ENCODE measurements around the gene CCNG2.
A peak's percentile ranks its signal among the peaks of the same experiment; 100 is the strongest.

CCNG2 gene

GRCh38 chr4:77156912-77157858 is at the start of gene CCNG2:
Gene CCNG2, plus strand, starts transcription at chr4:77157207. Its CDS starts 1,326 bp downstream, at chr4:77158533.
- TF ChIP-seq Cebpa-rat (IDR thresholded peaks at IDR 0.05), result no peak
- H4K20me1 ChIP-seq, result peaks cover 13 to 42% (median 31%) of the 10 kb centered on the region in 11 experiments; a peak in 21 of 22 replicates

DNA sequence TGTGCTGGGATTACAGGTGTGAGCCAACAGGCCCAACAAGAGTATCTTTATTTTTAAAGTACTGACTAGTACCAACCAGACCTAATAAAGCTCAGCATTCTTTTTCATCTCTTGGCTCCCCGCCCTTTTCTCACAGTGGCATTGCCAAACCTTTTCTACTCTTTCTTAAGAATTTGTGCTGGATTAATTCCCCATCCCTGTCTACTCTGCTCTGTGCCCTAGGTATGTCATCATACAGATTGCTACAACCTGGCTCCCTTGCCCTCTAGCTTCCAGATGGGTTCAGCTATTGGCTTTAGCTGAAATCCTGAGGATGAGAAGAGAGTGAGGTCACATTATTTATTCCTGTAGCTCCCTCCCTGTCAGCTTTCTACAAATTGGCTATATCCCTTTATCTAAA is 46.3 kb upstream of the CCNG2 start:
- Histone ChIP-seq H3K4me1 (no peaks in the 10 kb centered on the region), H3K27me3 (no peaks in the 10 kb centered on the region), H3K36me3 (no peaks in the 10 kb centered on the region), H3K9ac (no peak overlapping the region), H3K4me2 (no peak overlapping the region), H4K20me1 (no peaks in the 10 kb centered on the region), H3K4me3 (no peak overlapping the region), H3K9me3 (replicated peaks in 1 of 11) (no peaks in the 10 kb centered on the region), H3K27ac (no peak overlapping the region)
- no peak for TF ChIP-seq Cebpa-rat (IDR thresholded peaks at IDR 0.05)

More at GRCh38 chr4:77156912-77157858, at the start of gene CCNG2:
- no peaks in the 10 kb centered on the region for H3K27me3 ChIP-seq
- H3K4me1 ChIP-seq, result peaks cover 57 to 68% (median 63%) of the 10 kb centered on the region in 10 experiments
- H3K9ac ChIP-seq, result peak within 1 kb of the TSS; percentile 95 to 100 (median 99)
- peak within 1 kb of the TSS; percentile 90 to 100 (median 99) for H3K4me3 ChIP-seq
- peak within 1 kb of the TSS; percentile 84 to 95 (median 91) for H3K4me2 ChIP-seq
- peak within 1 kb of the TSS; percentile 93 to 100 (median 98) for H3K27ac ChIP-seq
- H3K36me3 ChIP-seq, result peaks cover 29 to 40% (median 37%) of the 10 kb centered on the region in 11 experiments
- H3K9me3 ChIP-seq (replicated peaks in 1 of 11), result no peaks in the 10 kb centered on the region

GRCh38 chr4:77113069-77113468 is 43.9 kb upstream of the CCNG2 start:
- no peak overlapping the region for H3K4me3 ChIP-seq
- TF ChIP-seq Cebpa-rat (IDR thresholded peaks at IDR 0.05), result no peak
- no peaks in the 10 kb centered on the region for H4K20me1 ChIP-seq
- H3K36me3 ChIP-seq, result no peaks in the 10 kb centered on the region
- no peaks in the 10 kb centered on the region for H3K27me3 ChIP-seq
- H3K4me2 ChIP-seq, result no peak overlapping the region
- peaks cover 0 to 11% (median 0%) of the 10 kb centered on the region in 11 experiments; a peak in 5 of 22 replicates for H3K9me3 ChIP-seq (replicated peaks in 1 of 11)
- H3K27ac ChIP-seq, result no peak overlapping the region
- H3K9ac ChIP-seq, result no peak overlapping the region
- no peaks in the 10 kb centered on the region for H3K4me1 ChIP-seq

DNA sequence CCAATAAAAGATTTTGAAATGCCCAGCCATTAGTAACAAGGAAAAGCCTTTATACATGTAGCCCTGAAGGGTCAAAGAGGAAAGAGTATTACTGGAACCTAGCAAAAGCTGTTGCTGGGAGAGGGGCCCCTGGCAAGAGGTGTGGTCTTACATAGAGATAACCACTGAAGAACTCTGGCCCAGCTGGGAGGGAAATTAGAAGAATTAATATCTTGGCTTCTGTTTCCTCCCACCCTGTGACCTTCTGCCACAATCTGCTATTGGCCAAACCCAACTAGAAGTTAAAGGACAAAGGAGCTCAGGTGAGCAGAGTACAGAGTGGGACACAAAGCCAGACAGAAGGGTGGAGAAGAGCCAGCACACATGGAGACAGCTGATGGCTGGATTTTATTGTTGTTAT is 39.3 kb upstream of the CCNG2 start:
- H3K27me3 ChIP-seq, result no peaks in the 10 kb centered on the region
- no peak overlapping the region for H3K27ac ChIP-seq
- H3K4me1 ChIP-seq, result no peaks in the 10 kb centered on the region
- H3K9me3 ChIP-seq (replicated peaks in 1 of 11), result peaks cover 0 to 14% (median 6%) of the 10 kb centered on the region in 11 experiments; a peak in 6 of 22 replicates
- no peaks in the 10 kb centered on the region for H3K36me3 ChIP-seq
- H3K4me2 ChIP-seq, result no peak overlapping the region
- no peak for TF ChIP-seq Cebpa-rat (IDR thresholded peaks at IDR 0.05)
- no peak overlapping the region for H3K4me3 ChIP-seq
- H4K20me1 ChIP-seq, result no peaks in the 10 kb centered on the region
- no peak overlapping the region for H3K9ac ChIP-seq

- TF ChIP-seq Cebpa-rat (IDR thresholded peaks at IDR 0.05), result no peak
- Histone ChIP-seq H3K36me3 (no peaks in the 10 kb centered on the region), H3K4me1 (peaks cover 0 to 32% (median 6%) of the 10 kb centered on the region in 10 experiments; a peak in 13 of 20 replicates), H3K27ac (no peak overlapping the region), H3K9ac (no peak overlapping the region), H3K27me3 (no peaks in the 10 kb centered on the region), H4K20me1 (no peaks in the 10 kb centered on the region), H3K4me2 (no peak overlapping the region), H3K4me3 (no peak overlapping the region), H3K9me3 (replicated peaks in 1 of 11) (peaks cover 0 to 15% (median 6%) of the 10 kb centered on the region in 11 experiments; a peak in 8 of 22 replicates)
These were observed 36.0 kb upstream of the CCNG2 start for GRCh38 chr4:77120886-77121508.

DNA sequence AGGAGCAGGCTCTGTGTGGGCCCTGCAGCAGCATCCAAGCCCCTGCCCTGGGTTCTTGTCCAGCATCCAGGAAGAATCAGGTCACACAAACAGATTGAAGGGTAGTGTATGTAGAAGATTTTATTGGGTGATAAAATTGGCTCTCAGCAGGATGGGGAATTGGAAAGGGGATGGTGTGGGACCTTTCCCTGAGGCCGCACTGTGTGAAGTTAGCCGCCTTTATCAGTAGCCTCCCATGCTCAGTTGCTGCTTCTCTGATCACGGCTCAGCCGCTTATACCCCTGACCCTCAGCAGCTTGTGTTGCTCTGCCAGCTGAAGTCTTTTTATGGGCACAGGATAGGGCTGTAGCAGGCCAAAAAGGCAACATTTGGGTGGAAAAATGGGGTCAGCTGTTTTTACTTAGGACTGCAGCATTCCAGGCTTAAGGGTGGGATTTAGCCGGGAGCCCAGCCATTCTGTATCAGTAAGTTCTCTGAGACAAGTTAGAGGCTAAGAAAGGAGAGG is 35.2 kb upstream of the CCNG2 start:
- no peak overlapping the region for H3K9ac ChIP-seq
- H3K36me3 ChIP-seq, result no peaks in the 10 kb centered on the region
- H3K4me2 ChIP-seq, result no peak overlapping the region
- H3K27ac ChIP-seq, result no peak overlapping the region
- peaks cover 0 to 21% (median 7%) of the 10 kb centered on the region in 11 experiments; a peak in 8 of 22 replicates for H3K9me3 ChIP-seq (replicated peaks in 1 of 11)
- peaks cover under 1 to 40% (median 14%) of the 10 kb centered on the region in 10 experiments; a peak in 16 of 20 replicates for H3K4me1 ChIP-seq
- no peaks in the 10 kb centered on the region for H3K27me3 ChIP-seq
- no peak for TF ChIP-seq Cebpa-rat (IDR thresholded peaks at IDR 0.05)
- H3K4me3 ChIP-seq, result no peak overlapping the region
- no peaks in the 10 kb centered on the region for H4K20me1 ChIP-seq

DNA sequence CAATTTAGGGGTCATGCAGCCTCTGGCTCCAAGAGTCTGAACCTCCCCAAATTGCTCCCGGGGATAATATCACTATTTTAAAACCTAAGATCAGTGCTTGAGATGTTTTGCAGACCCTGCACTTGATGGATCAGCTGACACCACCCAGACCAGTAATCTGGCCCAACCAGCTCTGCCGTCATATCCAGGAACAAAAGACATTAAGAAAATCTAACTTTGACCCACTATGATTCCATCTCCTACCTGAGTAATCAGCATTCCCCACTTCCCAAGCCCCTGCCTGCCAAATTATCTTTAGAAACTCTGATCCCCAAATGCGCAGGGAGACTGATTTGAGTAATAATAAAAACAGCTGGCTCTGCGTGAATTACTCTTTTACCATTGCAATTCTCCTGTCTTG is 34.4 kb upstream of the CCNG2 start:
- H3K4me2 ChIP-seq, result no peak overlapping the region
- no peaks in the 10 kb centered on the region for H4K20me1 ChIP-seq
- H3K27me3 ChIP-seq, result no peaks in the 10 kb centered on the region
- H3K36me3 ChIP-seq, result no peaks in the 10 kb centered on the region
- H3K9me3 ChIP-seq (replicated peaks in 1 of 11), result peaks cover 0 to 21% (median 7%) of the 10 kb centered on the region in 11 experiments; a peak in 12 of 22 replicates
- no peak overlapping the region for H3K9ac ChIP-seq
- H3K4me1 ChIP-seq, result peaks cover 9 to 46% (median 23%) of the 10 kb centered on the region in 10 experiments
- no peak overlapping the region for H3K27ac ChIP-seq
- no peak for TF ChIP-seq Cebpa-rat (IDR thresholded peaks at IDR 0.05)
- H3K4me3 ChIP-seq, result no peak overlapping the region

- no peak overlapping the region for H3K27ac ChIP-seq
- peak overlapping the region in 4 of 11 experiments; percentile 1 to 43 (median 26); a peak in 4 of 22 replicates for H3K4me2 ChIP-seq
- peaks cover 0 to 21% (median 8%) of the 10 kb centered on the region in 11 experiments; a peak in 8 of 22 replicates for H3K9me3 ChIP-seq (replicated peaks in 1 of 11)
These were observed 33.6 kb upstream of the CCNG2 start for GRCh38 chr4:77123411-77123810.

GRCh38 chr4:77124576-77124975 is 32.4 kb upstream of the CCNG2 start:
- Histone ChIP-seq H3K27ac (no peak overlapping the region; a peak in 1 of 22 replicates), H3K4me1 (peaks cover 14 to 62% (median 30%) of the 10 kb centered on the region in 10 experiments), H4K20me1 (no peaks in the 10 kb centered on the region), H3K27me3 (no peaks in the 10 kb centered on the region), H3K36me3 (no peaks in the 10 kb centered on the region), H3K4me2 (peak overlapping the region in 2 of 11 experiments; percentile 43; a peak in 3 of 22 replicates), H3K4me3 (no peak overlapping the region), H3K9me3 (replicated peaks in 1 of 11) (peaks cover 0 to 26% (median 11%) of the 10 kb centered on the region in 11 experiments; a peak in 14 of 22 replicates), H3K9ac (no peak overlapping the region)
- TF ChIP-seq Cebpa-rat (IDR thresholded peaks at IDR 0.05), result no peak

More at GRCh38 chr4:77123411-77123810, 33.6 kb upstream of the CCNG2 start:
- Histone ChIP-seq H3K4me1 (peaks cover 14 to 54% (median 30%) of the 10 kb centered on the region in 10 experiments), H4K20me1 (no peaks in the 10 kb centered on the region), H3K27me3 (no peaks in the 10 kb centered on the region), H3K36me3 (no peaks in the 10 kb centered on the region), H3K4me3 (no peak overlapping the region), H3K9ac (no peak overlapping the region)
- no peak for TF ChIP-seq Cebpa-rat (IDR thresholded peaks at IDR 0.05)

All from BLaER1 treated with 17β-estradiol and CSF1 and Interleukin-3, amounts not matched to agents 10 nM and 100 nM (cell line).